Measurements from ENCODE around the gene ULK4.
"Not testable (repeated sequence)": the region's sequence is repeated elsewhere in the genome, so short reads cannot be mapped to it uniquely, and the experiment has no call there.

ULK4 gene

DNA sequence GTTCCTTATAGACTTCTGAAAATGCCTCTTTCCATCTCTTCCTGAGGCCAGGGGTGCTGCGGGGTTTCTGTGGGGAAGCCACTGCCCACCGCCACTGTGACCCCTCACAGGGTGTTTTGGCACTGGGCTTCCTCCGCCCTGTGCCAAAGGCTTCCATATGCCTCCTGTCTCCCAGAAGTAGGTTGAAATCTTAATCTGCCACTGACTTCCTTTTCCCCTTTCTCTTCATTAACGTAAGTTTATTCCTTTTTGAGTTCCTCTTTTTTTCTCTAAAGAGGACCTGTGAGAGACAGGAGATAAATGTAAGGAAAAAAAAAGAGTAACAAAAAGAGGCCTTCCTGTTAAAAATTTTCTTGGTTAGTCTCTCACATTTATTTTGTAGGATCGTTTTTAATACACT lies 542.1 kb downstream of the ULK4 start:
- DNase-seq, result peak; percentile 35

DNA sequence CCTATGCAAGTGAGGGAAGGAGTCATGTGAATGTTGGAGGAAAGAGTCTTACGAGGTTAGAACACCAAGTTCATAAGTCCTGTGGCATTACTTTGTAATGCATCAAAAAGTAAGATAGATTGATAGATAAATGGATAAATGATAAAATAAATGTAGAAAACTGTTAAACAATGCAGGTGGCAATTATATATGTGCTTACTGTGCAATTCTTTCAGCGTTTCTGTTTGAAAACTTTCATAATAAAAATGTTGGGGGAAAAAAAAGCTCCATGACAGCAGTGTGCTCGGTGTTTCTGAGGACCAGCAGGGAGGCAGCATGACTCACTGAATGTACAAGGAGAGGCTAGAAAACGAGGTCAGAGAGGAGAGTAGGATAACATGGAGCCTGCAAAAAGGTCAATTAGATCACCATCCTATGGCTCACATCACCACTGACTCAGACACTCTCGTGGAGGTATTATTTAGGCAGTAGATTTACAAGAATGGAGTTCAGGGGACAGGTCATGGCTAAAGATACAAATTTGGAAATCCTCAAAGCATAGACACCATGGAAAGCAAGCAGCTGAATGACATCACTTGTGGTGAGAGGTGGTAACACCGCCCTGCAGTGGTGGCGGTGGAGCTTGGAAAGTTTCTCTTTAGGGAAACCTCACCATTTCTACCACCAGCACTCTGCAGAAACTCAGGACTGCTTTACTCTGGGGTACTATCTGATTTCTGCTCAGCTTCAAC lies 542.8 kb downstream of the ULK4 start:
- peak; percentile 43 for DNase-seq

DNA sequence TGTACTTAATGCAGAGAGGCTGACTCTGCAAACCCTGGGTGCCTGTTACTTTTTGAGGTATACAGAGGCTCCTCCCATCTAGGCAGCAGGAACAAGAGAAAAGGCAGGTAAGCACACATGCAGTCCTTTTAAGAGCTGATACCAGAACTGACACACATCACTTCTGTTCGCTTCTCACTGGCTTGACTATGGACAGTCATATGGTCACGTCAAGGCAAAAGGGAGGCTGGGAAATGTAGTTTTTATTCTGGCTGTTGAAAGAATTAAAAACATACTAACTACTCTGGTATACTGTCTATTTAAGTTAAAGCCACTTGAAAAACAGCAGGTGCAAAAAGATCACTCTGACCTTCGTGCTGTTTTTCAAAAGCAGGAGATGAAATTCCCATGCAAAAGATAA lies 544.3 kb downstream of the ULK4 start:
- DNase-seq, result no peak

DNA sequence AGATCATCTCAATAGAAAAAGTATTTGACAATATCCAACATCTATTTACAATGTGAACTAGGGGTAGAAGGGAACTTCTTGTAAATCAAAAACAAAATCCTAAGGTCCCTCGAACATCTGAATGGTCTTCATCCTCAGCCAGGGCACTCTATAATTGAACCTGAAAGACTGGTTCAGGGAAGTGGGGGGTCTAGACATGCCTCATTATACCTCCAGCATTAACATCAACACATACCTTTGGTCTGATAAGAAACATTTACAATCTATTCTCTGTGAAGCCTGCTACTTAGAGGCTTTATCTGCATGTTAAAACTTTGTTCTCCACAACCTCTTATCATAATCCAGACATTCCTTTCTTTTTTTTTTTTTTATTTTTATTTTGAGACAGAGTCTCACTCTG lies 550.8 kb downstream of the ULK4 start:
- no peak for DNase-seq

DNA sequence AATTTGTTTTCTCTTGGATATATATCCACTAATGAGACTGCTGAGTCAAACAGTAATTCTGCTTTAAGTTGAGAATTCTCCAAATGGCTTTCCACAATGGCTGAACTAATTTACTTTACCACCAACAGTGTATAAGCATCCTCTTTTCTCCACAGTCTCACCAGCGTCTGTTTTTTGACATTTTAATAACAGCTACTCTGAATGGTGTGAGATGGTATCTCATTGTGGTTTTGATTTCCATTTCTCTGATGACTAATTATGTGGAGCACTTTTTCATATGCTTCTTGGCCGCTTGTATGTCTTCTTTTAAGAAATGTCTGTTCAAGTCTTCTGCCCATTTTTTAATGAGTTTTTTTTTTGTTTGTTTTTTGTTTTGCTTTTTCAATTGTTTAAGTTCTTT lies 556.4 kb downstream of the ULK4 start:
- DNase-seq, result no peak

DNA sequence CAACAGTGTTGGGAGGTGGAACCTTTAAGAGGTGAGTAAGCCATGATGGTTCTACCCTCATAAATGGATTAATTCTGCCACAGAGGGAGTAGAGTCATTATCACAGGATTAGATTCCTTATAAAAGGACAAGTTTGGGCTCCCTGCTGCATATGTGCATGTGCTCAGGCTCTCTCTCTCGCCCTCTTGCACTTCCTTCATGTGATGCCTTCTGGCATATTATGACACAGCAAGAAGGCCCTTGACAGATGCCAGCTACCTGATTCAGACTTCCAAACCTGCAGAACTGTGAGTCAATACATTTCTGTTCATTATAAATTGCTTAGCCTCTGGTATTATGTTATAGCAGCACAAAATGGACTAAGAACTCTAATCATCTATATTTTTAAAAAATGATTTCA lies 557.3 kb downstream of the ULK4 start:
- no peak for DNase-seq

DNA sequence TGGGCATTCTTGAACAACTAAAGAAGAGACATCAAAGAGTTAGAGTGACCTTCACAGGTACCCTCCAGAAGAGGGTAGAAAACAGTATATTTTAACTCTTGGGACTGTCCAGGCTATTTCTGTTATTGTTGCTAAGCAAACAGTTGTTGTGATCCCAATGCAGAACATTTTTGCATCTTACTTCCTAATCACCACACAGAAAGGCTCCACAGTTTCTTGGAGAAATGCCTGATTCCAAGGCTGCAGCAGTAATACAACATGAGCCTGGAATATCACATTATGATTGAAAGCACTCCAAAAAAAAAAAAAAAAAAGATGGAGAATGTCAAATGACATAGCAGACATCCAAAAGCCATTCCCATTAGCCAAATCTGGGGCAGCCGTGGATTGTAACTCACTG lies 567.0 kb downstream of the ULK4 start:
- no peak for DNase-seq

DNA sequence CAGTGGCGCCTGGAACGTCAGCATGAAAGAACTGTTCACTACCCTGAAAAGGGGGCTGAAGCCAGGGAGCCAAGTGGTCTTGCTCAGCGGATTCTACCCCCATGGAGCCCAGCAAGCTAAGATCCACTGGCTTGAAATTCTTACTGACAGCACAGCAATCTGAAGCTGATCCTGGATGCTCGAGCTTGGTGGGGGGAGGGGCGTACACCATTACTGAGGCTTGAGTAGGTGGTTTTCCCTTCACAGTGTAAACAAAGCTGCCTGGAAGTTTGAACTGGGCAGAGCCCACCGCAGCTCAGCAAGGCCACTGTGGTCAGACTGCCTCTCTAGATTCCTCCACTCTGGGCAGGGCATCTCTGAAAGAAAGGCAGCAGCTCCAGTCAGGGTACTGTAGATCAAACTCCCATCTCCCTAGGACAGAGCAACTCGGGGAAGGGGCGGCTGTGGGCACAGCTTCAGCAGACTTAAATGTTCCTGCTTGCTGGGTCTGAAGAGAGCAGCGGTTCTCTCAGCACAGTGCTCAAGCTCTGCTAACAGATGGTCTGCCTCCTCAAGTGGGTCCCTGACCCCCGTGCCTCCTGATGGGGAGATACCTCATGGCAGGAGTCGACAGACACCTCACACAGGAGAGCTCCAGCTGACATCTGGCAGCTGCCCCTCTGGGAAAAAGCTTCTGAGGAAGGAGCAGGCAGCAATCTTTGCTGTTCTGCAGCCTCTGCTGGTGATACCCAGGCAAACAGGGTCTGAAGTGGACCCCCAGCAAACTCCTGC lies 591.0 kb downstream of the ULK4 start:
- DNase-seq, result not testable (repeated sequence)

DNA sequence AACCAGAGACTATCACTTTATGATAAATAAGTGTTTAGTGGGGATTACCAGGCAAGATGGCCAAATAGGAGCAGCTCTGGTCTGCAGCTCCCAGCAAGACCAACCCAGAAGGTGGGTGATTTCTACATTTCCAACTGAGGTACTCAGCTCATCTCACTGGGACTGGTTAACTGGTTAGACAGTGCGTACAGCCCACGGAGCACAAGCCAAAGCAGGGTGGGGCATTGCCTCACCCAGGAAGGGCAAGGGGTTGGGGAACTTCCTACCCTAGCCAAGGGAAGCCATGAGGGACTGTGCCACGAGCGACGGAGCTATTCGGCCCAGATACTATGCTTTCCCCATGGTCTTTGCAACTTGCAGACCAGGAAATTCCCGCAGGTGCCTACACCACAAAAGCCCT lies 591.6 kb downstream of the ULK4 start:
- DNase-seq, result no peak

DNA sequence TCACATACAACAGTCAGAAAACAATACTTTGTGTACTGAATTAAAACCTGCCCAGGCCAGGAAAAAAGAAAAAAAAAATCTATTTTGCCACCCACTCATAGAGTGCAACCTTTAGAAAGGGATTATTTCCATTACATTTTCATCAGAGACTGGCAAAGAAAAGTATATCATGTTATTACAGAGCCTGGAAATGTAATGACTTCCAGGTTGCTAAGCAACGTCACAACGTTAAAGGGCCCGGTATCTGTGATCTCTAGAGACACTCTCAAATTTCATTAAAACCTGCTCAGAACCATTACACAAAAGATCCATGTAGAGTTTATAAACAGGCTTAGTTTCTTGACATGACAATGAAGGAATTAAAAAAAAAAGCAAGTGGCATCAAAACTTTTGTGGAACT lies 592.1 kb downstream of the ULK4 start:
- no peak for DNase-seq

DNA sequence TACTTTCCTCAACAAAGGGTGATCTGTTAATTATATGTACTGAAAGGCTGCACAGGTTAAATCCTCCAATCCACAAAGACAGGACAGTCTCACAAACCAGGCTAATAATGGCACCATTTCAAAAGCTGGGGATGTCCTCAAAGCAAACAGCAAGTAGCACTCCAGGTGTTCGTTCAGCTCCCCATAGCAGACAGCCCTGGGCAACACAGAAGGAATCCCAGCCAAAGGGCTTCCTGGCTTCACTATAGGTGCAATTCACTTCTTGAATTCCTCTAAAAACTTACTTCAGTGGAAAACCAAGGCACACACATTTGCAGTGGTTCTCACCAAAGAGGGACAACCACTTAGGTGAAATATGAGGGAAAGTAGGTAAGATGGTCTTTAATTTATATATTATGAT lies 595.9 kb downstream of the ULK4 start:
- DNase-seq, result no peak

DNA sequence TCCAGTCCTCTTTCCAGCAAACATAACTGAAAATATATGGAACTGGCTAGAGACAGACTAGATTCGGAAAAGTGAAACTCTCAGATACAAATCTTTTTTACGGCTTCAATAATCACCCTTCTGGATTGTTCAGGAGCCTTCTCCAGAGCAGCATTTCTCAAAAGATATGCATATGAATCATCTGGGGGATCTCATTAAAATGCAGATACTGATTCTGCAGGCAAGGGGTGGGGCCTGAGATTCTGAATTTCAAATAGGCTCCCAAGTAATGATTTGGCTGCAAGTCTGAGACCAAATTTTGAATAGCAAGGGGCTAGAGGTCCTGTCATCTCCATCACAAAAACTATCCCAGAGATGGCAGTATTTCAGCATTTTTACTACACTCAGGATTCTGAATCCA lies 597.2 kb downstream of the ULK4 start:
- no peak for DNase-seq

DNA sequence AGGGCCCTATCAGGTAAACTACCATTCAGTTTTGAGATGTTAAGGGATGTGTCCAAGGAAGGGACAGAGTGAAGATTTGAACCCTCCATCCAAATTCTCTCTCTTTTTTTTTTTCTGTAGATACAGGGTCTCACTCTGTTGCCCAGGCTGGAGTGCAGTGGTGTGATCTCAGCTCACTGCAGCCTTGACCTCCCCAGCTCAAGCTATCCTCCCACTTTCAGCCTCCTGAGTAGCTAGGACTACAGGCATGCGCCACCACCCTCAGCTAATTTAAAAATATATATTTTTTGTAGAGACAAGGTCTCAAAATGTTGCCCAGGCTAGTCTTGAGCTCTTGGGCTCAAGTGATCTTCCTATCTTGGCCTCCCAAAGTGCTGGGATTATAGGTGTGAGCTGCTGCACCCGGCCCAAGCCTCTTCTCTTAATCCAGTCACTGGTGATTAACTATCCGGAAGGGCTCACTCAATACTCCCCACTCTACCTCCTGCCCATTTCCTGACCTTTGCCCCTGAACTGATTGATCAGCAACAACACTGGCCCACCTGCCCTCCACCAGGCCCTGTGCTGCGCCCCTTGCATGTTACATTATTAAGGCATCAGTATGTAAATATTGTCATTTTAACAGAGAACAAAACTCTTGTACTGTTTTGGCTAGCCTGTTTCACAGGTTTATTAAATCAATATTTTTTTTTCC lies 597.9 kb downstream of the ULK4 start:
- DNase-seq, result no peak

DNA sequence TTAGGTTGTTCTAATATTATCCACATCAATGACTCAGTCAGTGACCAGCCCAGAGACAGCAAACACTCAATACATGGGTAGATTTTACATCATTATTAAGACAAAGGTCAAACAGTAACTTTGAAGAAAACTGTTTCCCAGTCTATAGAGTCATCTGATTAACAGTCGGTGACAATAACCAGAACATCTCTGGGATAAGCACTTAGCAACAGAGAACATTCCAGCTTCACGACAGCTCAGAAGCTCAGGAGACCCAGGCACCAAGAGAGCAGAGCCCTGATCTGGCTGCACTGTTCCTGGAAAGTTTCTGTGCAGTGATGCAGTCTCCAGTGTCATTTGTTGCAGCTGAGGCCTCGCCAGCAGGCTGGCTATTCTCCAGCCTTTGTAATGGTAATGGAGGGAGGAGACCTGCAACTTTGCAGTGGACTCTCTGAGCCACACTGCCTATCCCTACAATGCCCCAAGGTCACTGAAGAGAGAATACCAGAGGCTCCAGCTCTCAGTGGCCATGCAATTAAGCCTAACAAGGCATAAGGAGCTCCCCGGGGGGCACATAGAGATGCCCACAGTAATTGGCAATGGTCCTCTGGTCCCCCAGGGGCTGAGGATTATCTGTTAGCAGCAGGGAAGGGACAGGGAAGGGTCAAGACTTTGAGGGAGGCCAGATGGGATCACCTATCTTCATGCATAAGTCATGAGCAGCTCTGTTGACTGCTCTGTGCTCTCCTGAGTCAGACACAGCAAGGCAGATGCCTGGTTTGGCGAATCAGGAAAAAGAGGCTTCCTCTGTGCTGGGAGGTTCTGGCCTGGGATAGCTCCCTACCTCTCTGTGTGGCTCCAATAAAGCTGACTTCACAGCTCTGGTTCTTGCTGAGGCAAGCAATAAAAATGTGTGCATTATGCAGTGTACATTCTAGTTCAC lies 599.0 kb downstream of the ULK4 start:
- no peak for DNase-seq

DNA sequence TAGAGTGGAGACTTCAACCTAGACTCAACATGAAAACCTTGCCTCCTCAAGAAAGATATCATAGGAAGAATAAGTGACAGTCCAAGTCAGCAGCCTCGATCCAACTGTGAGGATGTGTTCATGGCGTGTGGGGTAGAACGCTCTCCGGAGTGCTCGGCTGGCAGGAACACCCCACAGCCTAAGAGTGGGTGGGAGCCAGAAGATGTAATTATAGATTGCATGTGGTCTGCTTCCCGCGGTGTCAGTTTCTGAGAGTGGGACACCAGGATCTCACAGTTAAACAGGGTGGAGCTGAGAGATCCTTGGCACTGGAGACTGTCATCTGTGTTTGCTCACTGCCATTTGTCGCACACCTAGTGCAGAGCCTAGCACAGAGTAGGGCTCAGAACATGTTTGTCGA lies 604.6 kb downstream of the ULK4 start:
- no peak for DNase-seq

DNA sequence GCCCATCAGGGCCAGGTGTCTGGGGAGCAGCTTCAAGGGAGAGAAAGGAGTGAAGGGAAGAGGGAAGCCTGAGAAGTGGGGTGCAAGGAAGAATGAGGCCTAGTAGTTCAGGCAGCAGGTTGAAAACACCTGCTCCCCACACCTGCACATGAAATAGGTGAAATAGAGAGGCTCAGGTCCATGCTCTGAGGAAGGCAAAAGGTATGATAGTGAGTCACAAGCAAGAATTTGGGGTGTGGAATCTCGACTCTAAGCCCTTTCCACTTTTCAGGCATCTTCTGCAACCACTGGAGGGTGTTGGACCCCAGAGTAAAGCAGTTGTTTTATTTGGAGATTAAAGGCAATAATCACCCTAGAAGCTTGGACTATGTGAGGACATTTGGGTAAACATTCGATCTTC lies 605.1 kb downstream of the ULK4 start:
- no peak for DNase-seq

DNA sequence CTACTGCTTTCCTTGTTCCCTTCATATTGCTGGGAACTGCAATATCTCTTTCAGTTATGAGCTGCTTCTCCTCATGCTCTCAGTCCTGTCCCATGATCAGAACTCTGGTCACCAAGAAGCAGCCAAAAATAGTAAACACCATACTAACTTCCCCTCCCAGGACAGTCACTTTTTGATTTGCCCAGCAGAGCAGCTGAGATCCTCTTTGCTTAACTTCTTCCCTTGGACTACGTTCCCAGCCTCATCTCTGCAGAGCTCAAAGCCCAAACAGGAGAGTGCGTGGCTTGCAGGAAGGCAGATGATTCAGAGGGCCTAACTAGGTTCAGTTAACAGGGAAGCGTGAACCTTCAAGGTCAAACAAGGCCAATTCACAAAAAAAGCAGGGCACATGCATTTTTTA lies 609.4 kb downstream of the ULK4 start:
- DNase-seq, result peak; percentile 71

DNA sequence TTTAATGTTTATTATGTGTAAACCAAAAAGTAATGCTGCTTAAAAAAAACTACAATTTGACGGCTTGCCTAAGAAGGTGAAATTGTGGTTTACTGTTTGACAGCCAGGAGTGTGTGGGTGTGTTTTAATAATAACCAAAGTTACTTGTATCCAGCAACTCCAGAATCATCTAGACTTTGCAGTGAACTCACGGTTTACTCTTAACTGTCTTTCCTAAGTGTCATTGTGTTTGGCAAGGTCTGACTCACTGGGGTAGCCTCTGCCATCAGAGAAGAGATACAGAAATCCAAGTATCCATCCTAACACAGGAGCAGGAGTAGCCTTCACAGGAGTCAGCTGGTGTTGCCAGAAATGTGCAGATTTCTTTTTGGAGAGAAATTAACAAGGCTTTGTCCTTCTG lies 611.5 kb downstream of the ULK4 start:
- DNase-seq, result peak; percentile 22

DNA sequence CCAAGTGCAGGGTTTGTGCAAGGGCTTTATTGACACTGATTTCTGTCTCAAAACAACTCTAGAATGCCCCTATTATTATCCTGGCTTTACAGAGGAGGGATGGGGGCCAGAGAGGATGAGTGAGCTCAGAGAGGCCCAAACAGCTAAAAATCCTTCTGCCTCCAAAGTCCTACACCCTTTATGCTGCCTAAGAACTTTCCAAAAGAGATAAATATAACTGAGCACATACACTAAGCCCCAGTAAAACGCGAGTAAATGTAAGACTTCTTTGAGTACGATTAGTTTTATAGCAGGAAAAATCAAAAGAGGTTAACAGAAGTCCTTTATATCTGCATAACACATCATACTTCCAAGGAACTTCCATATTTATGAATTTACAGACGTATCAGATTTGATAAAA lies 613.5 kb downstream of the ULK4 start:
- DNase-seq, result no peak

DNA sequence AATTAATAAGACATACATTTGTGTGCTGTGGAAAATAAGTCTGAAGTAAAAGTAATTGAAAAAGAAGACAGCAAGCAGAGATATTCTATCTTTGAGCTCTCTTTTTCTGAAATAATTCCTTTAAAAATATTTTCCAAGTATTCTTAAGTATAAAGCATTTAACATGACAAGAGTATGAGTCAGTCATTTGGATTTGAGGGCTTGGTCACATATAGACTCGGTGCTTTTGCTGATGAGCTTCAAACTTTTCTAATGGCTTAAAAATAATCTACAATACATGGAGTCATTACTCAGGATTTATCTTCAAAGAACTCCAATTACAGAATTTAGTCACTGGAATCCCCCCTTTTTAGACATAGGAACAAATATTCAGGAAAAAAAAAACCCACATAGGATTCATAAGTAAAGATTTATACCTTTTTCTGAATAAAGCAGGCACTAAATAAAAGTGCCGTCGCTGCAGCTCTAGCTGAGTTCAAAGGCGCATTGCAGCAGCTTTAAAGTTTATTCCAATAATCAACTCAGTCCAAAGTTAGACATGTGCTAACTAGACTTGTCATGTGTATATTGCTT lies 615.1 kb downstream of the ULK4 start:
- no peak for DNase-seq

DNA sequence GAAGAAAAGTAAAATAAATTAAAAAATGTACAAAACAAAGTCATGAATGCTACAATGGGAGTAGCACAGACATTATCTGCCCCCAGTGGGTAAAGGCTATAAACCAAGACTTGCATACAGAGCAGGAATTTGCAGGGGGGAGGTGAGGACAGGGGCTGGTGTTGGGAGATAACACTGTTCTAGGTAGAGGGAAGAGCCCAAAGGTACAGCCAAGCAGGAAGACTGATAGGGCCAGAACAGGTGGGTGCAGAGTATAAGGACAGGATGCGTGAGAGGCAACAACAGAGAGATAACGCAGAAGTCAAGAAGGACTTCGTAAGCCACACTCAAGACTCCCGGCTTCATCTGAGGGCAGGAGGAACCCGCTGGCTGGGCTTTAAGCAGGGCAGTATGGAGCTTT lies 616.1 kb downstream of the ULK4 start:
- DNase-seq, result no peak

DNA sequence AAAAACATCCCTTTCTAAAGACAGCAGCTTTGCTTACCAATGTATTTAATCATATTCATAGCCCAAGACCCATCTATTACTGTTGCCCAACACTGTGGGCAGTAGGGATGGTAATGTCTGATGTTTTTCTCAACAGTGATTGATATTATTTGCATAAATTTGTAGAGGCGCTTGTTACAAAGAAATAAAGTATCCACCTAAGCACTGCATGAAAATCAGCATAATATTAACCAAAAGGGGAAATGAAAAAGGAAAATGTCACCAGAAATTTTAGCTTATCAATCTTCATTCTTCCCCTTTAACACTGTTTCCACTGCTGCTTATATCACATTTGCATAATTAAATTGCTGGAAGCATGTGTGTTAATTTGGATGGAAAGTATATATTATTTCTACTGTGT lies 622.1 kb downstream of the ULK4 start:
- no peak for DNase-seq

DNA sequence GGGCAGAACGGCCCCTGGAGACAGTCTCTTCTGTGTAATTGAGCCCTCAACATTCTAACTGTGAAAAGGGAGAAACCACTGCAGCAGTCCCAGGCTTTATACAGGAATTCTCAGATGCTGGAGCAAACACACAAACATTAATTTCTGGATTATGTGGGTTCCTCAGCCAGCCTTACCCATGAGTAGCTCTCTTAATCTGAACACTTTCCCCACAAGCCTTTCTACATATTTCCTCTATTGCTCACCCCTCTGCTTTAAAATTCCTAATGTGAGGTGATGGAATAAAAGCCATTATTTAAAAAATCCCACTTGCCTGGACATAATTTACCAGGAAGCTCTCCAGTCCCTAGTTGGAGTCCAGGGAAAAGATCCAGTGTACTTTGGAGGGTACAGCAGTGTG lies 623.6 kb downstream of the ULK4 start:
- no peak for DNase-seq
